PFSK-1 (cell line): ENCODE results near the gene WDR62.

Source experiments
- FOXP2 ChIP-seq: optimal IDR thresholded peaks from 2 replicates; pipeline ENCODE3; 2011; ENCODE audit warnings: borderline replicate concordance, control low read depth, inconsistent platforms; ENCODE audit not compliant: insufficient read depth; ENCODE audit errors: extremely low read length, extremely low read depth
- POLR2AphosphoS5 ChIP-seq: IDR thresholded peaks from 2 replicates; pipeline ENCODE4 v1.6.1; 2012; ENCODE audit warnings: low read depth, mild to moderate bottlenecking, control low read depth, low read length, moderate library complexity
- SIN3A ChIP-seq: IDR thresholded peaks from 2 replicates; pipeline ENCODE4 v1.6.1; 2012; ENCODE audit warnings: mild to moderate bottlenecking, low read length, moderate library complexity, borderline replicate concordance; ENCODE audit not compliant: insufficient read depth
- TAF1 ChIP-seq: IDR thresholded peaks from 2 replicates; pipeline ENCODE4 v1.6.1; 2012; ENCODE audit warnings: low read length, control low read depth, borderline replicate concordance; ENCODE audit not compliant: insufficient read depth
- TF ChIP-seq, protein P1 (sequence below), 2 experiments: IDR thresholded peaks; 2 replicates each; pipeline versions ENCODE4 v1.6.1 to v1.8.0; 2011 to 2012; ENCODE audit warnings: low read depth in 2 of 2, low read length in 2 of 2, control low read depth in 1 of 2, inconsistent platforms in 1 of 2, mild to moderate bottlenecking in 1 of 2, moderate library complexity in 1 of 2; ENCODE audit not compliant: insufficient read depth in 1 of 2

Gene WDR62

DNA sequence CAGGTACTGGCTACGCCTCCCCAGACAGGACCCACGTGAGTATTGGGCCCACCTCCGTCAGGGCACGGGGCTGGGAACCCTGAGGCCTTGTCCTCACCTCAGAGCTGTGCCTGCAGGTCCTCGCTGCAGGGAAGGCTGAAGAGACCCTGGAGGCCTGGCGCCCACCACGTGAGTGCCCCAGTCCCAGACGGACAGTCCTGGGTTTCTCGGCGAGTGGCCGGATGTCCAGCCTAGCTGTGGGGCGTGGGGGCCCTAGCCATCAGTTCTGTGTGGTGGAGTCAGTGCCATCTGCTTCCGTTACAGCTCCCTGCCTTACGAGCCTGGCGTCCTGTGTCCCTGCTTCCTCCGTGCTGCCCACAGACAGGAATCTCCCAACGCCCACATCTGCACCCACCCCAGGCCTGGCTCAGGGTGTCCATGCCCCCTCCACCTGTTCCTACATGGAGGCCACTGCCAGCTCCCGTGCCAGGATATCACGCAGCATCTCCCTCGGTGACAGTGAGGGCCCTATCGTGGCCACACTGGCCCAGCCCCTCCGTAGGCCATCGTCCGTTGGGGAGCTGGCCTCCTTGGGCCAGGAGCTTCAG, 48.4 kb downstream of the WDR62 start:
- TF ChIP-seq, protein P1, sequence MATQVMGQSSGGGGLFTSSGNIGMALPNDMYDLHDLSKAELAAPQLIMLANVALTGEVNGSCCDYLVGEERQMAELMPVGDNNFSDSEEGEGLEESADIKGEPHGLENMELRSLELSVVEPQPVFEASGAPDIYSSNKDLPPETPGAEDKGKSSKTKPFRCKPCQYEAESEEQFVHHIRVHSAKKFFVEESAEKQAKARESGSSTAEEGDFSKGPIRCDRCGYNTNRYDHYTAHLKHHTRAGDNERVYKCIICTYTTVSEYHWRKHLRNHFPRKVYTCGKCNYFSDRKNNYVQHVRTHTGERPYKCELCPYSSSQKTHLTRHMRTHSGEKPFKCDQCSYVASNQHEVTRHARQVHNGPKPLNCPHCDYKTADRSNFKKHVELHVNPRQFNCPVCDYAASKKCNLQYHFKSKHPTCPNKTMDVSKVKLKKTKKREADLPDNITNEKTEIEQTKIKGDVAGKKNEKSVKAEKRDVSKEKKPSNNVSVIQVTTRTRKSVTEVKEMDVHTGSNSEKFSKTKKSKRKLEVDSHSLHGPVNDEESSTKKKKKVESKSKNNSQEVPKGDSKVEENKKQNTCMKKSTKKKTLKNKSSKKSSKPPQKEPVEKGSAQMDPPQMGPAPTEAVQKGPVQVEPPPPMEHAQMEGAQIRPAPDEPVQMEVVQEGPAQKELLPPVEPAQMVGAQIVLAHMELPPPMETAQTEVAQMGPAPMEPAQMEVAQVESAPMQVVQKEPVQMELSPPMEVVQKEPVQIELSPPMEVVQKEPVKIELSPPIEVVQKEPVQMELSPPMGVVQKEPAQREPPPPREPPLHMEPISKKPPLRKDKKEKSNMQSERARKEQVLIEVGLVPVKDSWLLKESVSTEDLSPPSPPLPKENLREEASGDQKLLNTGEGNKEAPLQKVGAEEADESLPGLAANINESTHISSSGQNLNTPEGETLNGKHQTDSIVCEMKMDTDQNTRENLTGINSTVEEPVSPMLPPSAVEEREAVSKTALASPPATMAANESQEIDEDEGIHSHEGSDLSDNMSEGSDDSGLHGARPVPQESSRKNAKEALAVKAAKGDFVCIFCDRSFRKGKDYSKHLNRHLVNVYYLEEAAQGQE (IDR thresholded peaks at IDR 0.05; ENCODE audit: insufficient read depth in 1 of 2, low read depth in 2 of 2, low read length in 2 of 2) = no peak
- TF ChIP-seq POLR2AphosphoS5 (no peak), TAF1 (no peak), FOXP2 (no peak), SIN3A (no peak)

DNA sequence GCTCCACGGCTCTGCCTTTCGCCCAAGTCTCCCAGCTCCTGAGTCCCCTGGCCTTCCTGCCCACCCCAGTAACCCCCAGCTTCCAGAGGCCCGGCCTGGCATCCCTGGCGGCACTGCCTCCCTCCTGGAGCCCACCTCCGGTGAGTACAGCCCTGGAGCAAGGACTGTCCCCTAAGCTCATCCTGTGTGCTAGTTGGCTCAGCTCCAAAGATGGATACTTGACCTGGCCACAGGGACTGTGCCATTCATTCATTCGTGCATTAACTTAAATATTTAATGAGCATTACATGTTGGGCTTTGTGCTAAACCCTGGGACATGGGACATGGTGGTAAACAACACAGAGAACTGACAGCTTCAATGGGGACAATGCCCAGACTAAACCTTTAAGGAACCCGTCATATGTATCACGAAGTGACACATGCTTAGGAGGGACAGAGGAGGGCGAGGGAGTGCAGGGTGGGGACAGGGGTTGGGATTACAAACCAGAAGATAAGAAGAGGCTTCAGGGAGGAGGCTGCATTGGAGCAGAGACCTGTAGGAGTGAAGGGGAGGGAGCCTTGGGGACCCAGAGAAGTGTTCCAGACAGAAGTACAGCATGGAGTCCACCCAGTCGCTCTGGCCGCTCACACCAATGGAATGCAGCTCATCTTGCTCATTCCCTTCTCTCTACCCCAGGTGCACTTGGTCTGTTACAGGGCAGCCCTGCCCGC, 49.3 kb downstream of the WDR62 start:
- TF ChIP-seq POLR2AphosphoS5 (no peak), TAF1 (no peak), FOXP2 (no peak), SIN3A (no peak)
- TF ChIP-seq, protein P1 (IDR thresholded peaks at IDR 0.05; ENCODE audit: insufficient read depth in 1 of 2, low read depth in 2 of 2, low read length in 2 of 2) = no peak

DNA sequence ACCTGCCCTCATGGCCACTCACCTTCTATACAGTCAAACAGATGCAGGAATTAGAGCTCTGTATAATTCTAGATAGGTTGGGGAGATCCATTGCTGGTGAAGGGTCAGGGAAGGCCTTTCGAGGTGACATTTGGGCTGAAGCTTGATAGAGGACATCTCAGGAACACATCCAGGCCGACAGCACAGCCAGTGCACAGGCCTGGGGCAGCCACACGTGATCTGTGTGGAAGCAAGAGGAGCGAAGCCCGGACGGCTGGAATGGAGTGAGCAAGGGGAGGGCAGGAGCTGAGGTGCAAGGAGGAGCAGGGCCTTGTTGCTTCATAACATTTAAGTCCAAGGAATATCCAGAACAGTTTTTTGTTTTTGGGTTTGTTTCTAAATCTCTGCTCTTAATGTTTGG, 51.7 kb downstream of the WDR62 start:
- TF ChIP-seq TAF1 = no peak
- no peak for TF ChIP-seq FOXP2
- no peak for TF ChIP-seq POLR2AphosphoS5
- TF ChIP-seq, protein P1 (IDR thresholded peaks at IDR 0.05; ENCODE audit: insufficient read depth in 1 of 2, low read depth in 2 of 2, low read length in 2 of 2) = no peak
- TF ChIP-seq SIN3A = no peak

DNA sequence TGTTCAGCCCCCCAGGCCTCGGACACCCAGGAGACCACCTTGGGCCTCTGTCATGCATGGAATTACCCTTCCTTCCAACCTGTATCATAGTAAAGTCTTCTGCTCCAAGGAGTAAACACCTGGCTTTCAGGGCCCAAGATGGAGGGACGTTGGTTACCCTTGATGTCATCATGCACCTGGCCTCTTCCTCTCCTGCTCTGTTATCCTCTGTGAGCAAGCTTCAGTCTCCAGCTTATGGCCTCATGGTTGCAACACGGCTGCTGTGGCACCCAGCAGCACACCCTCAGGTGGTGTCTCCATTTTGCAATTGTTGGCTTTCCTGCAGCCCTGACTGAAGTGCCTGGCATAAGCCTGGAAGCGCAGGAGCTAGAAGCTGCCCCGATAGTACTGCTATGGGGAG, 52.3 kb downstream of the WDR62 start:
- TF ChIP-seq TAF1 = no peak
- no peak for TF ChIP-seq FOXP2
- no peak for TF ChIP-seq POLR2AphosphoS5
- TF ChIP-seq, protein P1 (IDR thresholded peaks at IDR 0.05; ENCODE audit: insufficient read depth in 1 of 2, low read depth in 2 of 2, low read length in 2 of 2) = no peak
- no peak for TF ChIP-seq SIN3A

DNA sequence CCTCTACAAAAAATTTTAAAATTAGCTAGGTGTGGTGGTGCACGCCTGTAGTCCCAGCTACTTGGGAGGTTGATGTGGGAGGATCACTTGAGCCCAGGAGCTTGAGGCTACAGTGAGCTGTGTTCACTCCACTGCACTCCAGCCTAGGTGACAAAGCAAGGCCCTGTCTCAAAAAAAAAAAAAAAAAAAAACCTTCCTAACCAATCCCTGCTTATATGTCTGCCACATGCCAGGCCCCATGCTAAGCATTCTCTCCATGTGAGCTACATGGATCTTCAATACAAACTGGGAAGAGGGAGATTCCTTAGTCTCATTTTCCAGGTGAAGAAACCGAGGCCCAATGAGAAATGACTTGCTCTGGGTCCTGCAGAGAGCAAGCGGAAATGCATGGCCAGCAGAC, 54.0 kb downstream of the WDR62 start:
- TF ChIP-seq, protein P1 (IDR thresholded peaks at IDR 0.05; ENCODE audit: insufficient read depth in 1 of 2, low read depth in 2 of 2, low read length in 2 of 2) = no peak
- TF ChIP-seq SIN3A (no peak), POLR2AphosphoS5 (no peak), FOXP2 (no peak), TAF1 (no peak)
